C4-2B (cell line): ENCODE measurements around the gene TCF12.

Experiments
- CTCF ChIP-seq: fragments of 450-650 bp; conservative IDR thresholded peaks from 2 replicates; pipeline ENCODE4 v1.5.1; 2017; ENCODE audit warnings: mild to moderate bottlenecking
- ZFX ChIP-seq: fragments of 450-650 bp; IDR thresholded peaks from 2 replicates; pipeline ENCODE4 v1.6.1; 2017

DNA sequence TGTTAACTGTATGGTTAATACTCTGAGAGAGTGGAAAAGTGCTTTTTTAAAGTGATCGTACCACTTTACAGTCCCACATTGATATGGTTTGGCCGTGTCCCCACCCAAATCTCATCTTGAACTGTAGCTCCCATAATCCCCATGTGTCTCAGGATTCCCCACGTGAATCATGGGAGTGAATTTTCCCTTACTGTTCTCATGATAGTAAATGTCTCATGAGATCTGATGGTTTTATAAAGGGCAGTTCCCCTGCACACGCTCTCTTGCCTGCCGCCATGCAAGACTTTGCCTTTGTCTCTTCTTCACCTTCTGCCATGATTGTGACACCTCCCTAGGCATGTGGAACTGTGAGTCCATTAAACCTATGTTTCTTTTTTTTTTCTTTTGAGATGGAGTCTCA, 109.2 kb downstream of the TCF12 start:
- TF ChIP-seq CTCF (no peak), ZFX (no peak)
